HG03139 (cell line): ENCODE measurements around the gene GIMAP5.

ENCODE experiments used
- ATAC-seq: cut with Tn5 transposase; IDR thresholded peaks from one replicate; pipeline ENCODE4 v1.9.1; 2021; ENCODE audit not compliant: unreplicated experiment

GIMAP5 gene

DNA sequence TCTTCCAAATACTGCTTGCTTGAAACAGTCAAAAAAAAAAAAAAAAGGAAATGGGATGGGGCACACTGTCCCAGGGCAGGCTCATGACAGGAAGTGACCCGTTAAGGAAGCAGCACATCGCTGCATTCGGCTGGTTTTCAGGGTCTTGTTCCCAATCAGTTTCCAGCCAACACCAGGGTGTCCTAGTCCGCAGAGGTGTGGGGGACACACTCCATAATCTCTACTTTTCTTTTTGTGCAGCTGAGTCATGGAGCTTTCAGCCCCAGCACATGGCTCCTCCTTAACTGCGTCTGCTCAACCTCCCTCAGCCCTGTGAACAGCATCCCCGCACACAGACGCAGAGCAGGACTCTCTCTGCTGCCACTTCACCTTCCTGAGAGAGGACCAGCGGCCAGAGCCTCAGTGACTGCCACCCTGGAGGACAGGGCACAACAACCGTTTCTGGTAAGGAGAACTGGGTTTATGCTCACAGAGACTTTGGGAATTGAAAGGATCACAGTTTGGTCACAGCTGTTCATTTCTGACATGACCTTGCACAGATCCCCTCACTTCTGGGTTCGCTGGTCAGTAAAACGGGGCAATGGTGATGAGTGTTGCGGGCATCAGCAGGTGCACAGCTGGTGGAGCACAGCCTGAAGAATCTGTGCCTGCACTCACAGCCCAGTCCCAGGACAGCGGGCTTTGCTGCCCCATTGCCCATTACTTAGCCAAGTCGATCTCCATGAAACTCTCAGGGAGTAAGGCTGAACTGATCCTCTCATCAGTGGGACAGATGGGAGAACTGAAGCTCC, at the start of gene GIMAP5:
TSS of gene GIMAP5 (plus strand) at position 154 of the 791 bp plus-strand sequence. CDS start 3,467 bp downstream, outside the sequence.
- peak; percentile 53 for ATAC-seq

DNA sequence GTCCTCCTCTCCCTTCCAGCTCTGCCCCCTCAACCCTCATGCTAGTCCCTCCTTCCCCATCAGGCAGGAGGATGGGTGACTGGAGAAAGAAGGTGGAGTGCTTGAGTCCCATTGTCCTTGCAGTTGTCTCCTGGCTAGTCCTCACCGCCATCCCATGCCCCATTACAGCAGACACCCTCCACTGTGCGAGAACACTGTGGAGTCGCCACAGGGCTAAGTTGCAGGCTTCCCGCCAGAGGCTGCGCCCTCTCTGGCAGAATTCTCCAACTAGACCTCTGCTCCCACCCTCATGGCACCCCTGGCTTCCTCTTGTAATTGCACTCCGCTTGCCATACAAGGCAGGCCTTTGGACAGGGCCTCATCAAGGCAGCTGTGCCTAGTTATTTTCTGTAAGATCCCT, 48.6 kb upstream of the GIMAP5 start:
- no peak for ATAC-seq

DNA sequence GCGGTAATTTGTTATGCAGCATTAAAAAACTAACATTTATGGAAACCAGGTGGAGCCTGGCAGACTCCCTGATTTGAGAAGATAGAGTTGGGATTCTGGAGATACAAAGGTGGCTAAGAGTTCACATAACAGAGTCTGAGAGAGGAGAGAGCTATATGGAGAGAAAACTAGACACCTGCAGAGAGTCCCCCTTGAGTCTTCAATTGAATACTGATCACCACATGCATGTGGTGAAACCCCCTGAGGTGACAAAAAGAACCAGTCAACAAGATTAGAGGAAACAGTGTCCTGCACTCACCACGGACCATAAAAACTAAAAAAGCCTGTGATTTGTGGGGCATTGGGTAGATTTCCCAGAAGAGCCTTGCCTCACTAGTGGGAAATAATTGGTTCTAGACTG, 41.6 kb upstream of the GIMAP5 start:
- ATAC-seq, result no peak

DNA sequence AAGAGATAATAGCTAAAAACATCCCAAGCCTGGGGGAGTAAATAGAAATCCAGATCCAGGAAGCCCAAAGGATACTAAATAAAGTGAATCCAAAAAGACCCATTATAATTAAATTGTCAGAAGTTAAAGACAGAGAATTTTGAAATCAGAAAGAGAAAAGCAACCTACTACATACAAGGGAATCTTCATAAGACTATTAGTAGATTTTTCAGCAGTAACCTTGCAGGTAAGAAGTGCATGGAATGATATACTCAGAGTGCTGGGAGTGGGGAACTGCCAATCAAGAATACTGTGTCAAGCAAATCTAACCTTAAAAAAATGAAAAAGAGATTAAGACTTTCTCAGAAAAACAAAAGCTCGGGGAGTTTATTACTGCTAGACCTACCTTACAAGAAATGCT, 34.0 kb upstream of the GIMAP5 start:
- no peak for ATAC-seq

DNA sequence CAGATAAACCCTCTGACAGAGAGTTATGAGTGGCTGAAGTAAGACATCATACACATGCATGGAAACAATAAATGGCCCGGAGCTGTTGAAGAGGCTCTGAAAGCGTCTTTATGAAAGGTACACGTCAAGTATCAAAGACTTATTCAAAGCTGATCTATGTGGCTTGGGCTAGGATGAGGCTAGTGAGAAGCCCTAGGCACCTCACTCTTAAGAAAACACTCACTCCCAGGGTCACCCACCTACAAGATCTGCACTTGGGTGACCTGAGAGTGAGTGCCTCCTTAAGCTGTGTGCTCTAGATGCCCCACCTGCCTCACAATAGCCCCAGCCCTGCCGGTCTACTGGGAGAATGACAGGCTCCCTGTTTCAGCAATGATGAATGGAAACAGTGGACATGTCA, 21.9 kb upstream of the GIMAP5 start:
- no peak for ATAC-seq

DNA sequence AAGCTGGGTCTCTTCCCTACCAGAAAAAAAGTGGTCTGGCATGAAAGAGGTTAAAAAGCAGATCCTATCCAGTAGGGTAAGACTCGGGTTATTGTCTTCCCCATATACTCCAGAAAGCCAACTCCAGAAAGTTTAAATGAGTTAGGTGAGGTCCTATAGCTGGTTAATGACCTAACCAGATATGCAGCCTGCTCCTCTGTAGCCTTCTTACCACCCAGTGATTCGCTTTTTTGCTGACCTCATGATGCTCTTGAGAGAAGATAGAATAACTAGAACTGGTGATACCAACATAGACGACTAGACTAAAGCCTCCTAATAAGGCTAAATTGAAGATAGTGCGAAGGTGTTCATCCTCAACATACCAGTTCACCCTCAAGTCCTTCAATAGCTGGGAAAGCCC, 21.5 kb upstream of the GIMAP5 start:
- no peak for ATAC-seq

DNA sequence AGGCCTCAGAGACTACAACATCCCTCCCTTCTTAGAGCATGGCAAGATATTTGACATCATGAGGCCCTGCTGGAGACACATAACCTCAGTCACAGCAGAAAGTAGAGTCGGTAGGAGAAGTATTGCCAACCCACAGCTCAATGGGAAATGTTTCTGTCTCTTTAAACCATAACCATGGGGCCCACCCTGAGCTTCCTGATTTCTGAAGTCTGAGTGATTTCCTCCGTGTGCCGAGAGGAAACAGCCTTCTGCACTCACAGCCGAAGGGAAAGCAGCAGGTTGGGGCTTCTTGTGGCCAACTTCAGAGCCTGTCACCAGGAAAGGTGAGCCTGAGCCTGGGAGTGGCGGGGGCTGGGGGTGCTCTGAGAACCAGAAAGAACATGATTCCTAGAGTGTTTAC, 20.9 kb upstream of the GIMAP5 start, which contains the start of gene GIMAP1:
TSS of gene GIMAP1 (plus strand) at position 246 of the 400 bp plus-strand sequence. CDS start 2,435 bp downstream, outside the sequence.
- no peak for ATAC-seq

DNA sequence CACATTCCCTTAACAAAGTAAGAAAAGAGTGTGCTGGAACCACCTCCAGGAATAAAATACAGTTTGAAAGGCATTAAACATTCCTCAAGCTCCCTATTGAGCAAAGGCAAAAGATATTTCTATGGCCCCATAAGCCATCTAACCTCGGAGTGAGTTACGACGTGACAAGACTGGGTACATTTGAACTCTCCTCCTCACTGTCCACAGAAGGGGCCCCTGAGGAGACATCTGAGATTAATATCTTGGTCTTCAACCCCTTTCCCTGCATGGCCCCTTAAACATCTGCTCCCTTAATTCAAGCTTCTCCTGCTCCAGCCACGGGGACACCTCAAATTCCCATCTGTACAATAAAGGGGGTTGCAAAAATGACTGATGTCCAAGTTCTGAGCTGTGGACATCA, 20.3 kb upstream of the GIMAP5 start:
- no peak for ATAC-seq

DNA sequence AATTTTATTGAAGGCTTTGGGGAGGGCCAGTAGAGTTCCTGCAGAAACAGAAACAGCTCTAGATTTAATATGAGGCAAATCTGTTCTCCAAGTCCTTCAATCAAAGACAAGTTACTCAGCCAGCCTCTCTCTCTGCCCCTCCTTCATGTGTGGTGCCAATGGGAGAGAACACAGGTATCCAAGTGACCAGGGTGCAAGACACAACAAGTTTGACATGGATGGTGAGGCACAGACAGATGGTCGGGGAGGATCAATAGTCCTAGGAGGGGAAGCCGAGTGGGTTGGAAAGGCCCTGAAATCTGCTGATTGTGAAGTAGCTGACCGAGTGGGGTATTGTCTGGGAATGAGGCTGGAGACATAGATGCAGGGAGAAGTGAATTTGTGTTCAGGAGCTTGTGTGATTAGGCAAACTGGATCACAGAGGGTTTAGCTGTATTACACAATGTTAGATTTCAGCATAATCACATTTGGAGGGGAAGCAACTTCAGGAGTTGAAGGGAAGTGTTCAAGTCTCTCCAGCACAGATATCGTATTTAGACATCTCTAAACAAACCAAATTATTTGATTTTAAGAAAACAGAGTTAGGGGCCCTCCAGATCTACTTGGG, 19.3 kb upstream of the GIMAP5 start:
- ATAC-seq, result no peak

DNA sequence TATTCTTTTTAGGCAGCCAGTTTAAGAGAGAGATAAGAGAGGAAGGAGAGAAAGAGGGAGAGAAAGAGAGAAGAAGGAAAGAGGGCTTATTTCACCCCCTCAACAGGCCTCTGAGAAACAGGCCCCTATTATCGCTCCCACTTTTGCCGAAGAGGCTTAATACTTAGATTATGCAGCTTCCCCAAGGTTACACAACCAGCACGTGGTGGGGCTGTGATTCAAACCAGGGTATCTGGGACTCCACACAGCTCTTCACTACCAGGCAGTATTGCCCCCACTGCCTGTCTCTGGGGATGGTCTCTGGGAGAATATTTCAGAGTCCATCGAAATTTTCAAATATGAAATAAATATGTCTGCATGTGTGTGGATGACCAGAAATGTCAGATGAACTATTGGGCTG, 17.8 kb upstream of the GIMAP5 start:
- ATAC-seq, result no peak

DNA sequence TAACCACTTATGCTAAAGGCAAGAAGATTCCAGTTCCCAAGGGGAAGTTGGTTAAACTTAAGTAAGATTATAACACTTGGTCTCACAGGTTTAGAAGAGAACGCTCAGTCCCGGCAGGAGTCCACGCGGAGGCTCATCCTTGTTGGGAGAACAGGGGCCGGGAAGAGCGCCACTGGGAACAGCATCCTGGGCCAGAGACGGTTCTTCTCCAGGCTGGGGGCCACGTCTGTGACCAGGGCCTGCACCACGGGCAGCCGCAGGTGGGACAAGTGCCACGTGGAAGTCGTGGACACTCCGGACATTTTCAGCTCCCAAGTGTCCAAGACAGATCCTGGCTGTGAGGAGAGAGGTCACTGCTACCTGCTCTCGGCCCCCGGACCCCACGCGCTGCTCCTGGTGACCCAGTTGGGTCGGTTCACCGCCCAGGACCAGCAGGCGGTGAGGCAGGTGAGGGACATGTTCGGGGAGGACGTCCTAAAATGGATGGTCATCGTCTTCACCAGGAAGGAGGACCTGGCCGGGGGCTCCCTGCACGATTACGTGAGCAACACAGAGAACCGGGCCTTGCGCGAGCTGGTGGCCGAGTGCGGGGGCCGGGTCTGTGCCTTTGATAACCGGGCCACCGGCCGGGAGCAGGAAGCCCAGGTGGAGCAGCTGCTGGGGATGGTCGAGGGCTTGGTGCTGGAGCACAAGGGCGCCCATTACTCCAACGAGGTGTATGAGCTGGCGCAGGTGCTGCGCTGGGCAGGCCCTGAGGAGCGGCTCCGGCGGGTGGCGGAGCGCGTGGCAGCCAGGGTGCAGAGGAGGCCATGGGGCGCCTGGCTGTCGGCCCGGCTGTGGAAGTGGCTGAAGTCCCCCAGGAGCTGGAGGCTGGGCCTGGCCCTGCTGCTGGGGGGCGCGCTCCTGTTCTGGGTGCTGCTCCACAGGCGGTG, 17.0 kb upstream of the GIMAP5 start:
- ATAC-seq, result no peak

DNA sequence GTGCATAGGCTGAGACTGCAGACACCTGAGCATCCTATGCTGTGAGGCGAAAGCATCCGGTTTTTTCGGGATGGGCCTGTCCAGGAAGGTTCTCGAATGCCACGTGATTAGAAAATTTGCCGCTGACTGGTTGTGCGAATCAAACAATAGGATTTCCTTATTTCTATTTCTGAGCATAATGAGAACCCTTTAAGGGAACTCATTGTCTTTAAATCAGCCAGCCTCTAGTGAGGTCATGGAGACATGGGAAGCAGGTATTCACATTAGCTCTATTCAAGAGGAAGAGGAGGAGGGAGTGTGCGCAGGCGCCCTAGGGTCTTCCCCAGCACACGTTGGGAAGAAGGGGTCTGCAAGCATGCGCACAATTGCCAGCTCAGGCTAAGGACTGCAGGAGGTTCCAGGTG, 15.2 kb upstream of the GIMAP5 start:
- ATAC-seq, result no peak

DNA sequence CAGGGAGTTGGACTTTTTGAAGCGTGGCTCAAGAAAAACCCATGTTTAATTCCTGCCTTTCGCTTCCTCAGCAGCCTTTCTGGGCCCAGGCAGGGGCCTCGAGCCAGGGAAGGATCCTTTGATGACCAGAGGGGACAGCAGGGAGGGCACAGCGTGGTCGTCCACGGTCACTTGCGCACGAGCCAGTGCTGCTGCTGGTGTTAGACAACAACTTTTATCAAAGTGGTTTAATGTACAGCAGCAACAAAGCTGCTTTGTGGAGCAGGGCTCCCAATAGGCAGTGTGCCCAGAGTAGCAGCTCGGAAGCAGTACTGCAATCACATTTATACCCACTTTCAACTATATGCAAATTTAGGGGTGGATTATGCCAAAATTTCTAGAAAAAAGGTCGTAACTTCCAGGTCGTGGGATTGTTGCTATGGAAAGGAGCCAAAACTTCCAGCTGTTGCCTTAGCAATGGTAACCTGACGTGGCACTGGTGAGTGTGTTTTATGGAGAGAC, 14.7 kb upstream of the GIMAP5 start:
- ATAC-seq, result no peak

DNA sequence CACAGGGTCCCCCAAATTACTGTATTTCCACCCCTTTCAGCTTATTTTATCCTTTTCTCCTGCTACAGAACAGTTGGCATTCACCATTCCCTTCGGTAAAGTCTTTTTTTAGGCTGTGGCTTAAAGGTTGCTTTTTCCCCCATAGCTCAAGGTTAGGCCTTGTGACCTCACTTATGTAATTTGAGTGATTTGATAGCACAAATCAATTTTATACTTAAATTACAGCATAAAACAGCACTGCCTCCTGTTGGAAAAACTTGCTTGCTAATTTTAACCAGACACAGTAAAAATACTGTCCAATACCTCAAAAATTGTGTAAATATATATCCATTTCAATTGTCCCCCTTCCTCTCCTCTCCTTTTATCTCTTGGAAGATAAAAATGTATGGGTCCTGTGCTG, 13.8 kb upstream of the GIMAP5 start:
- no peak for ATAC-seq

DNA sequence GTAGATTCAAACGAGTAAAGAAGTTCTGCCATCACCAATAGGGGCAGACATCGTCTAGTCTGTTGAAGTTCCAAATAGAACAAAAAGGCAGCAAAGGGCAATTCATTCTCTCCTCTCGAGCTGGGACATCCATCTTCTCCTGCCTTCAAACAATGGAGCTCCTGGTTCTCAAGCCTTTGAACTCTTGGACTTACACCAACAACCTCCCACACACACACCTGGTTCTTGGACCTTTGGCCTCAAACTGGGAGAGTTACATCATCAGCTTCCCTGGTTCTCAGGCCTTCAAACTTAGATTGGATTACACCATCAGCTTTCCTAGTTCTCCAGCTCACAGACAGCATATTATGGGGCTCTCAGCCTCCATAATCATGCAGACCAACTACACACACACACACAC, 9.8 kb upstream of the GIMAP5 start:
- no peak for ATAC-seq

DNA sequence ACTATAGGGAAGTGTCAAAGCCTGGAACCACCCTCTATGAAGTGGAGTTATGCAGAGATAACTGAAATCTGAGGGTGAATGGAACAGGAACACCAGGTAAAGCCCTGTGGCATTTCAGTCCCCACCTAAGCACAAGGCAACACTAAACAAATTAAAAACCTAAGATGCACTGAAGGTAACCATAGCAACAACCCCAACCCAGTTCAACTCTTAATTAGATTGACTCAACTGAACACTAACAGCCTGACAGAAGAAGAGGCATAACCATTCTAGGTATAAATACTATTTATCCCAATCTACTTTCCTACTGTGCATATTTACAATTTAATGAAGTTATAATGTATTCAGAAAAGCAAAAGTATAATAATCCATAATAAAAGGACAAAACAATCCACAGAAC, 9.2 kb upstream of the GIMAP5 start:
- no peak for ATAC-seq

DNA sequence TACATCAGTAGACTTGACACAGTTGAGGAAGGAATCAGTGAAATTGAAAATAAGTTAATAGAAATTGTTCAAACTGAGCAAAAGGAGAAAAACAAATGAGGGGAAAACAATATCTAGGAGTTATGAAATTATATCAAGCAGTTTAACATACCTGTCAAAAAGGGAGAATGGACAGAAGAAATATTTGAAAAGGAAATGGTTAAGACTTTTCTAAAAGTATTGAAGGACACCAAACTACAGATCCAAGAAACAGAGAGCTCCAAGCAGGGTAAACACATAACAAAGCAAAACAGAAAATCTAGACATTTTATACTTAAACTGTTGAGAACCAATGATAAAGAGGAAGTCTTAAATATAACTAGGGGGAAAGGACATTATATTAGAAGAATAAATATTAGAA, 8.6 kb upstream of the GIMAP5 start:
- no peak for ATAC-seq

DNA sequence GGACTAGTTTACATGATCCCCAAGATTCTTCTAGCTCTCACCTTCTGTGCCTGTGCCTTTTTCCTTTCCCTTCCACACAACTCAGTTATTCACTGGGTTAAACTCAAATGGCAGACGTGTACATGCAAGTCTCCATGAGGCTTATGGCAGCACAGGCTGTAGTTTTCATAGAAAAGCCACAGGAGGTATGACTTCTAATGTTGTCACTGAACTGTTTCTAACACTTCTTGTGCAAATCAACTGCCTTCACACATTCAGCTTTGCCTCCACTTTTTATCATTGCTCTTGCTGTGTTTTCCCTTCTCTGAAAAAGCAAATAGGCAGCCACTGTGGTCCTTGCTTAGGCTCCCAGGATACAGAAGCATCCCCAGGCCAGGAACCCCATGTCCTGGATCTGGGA, 5.3 kb upstream of the GIMAP5 start:
- no peak for ATAC-seq

DNA sequence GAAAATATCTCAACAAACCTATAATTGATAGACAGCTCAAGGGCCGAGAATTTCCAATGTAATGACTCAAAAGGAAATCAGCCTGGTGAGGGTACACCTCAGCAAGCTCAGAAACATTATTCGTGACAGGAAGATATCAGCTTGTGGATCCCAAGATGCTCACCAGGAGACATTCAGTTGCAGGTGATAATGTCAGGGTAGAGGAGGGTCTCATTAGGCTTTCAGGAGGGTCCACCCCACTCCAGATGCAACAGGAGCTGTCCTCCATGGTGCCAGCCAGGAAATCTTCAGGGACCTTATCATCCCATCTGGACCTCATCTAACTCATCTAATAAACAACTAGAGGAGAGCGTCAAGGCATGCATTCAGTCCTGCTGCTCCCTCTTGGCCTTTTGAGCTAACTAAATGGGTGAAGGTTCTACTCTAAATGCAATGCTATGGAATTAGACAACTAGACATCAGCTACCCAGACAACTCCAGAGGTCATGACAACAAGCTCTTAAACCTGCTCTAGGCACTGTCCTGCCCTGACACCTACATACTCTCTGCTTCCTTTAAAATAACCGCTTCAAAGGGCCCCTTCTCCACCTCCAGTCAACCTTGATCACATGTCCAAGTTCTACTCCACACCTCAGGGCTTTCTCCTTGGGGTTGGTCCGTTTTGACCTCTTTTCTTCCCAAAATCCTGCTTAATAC, 4.3 kb upstream of the GIMAP5 start:
- ATAC-seq, result no peak

DNA sequence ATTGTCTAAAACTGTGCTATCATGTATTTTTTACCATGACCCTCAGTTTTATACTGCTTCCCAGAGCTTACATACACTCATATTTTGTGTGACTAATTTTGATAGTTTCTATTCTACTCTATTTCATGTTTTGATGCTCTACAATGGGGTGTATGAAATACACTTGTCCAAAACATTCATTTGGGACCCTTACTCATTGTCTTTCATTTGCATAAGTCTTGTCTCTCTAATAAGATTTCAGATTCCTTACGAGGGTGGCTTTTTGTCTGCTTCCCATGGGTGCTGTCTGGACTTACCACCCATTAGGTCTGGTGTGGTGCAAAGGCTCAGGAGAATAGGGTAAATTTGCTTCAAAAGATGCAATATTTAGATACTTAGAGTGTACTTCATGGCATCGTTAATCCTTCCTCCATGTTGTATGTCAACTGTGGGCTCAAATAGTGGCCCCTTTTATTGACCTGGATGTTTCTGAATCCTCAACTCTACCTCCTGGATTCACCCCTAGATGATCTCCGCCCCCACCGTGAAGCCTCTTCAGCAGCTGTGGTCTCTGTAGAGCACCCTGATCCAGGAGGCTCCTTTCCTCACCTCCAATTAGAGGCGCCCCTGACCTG, 3.6 kb upstream of the GIMAP5 start:
- no peak for ATAC-seq
